Measurements from ENCODE around the gene LDLRAD4.

DNA sequence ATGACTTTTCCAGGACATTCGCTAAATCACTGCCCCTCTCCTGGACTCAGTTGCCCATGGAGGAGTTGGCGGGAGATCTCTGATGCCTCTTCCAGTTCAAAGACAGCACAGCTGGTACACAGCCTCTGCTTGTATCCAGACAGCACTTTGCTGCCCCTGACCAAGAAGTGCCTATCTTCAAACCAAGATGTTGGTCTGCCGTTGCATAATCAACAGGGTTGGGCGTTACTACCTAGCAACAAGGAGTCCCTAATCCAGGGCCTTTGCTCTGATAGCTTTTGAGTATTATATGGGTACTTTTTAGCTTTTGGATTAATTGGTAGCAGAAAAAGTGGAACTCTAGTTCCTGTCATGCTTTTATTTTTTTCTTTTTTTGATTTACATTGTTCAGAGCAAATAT is 341.2 kb downstream of the LDLRAD4 start:
- TF ChIP-seq, protein P1, sequence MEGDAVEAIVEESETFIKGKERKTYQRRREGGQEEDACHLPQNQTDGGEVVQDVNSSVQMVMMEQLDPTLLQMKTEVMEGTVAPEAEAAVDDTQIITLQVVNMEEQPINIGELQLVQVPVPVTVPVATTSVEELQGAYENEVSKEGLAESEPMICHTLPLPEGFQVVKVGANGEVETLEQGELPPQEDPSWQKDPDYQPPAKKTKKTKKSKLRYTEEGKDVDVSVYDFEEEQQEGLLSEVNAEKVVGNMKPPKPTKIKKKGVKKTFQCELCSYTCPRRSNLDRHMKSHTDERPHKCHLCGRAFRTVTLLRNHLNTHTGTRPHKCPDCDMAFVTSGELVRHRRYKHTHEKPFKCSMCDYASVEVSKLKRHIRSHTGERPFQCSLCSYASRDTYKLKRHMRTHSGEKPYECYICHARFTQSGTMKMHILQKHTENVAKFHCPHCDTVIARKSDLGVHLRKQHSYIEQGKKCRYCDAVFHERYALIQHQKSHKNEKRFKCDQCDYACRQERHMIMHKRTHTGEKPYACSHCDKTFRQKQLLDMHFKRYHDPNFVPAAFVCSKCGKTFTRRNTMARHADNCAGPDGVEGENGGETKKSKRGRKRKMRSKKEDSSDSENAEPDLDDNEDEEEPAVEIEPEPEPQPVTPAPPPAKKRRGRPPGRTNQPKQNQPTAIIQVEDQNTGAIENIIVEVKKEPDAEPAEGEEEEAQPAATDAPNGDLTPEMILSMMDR (conservative IDR thresholded peaks at IDR 0.05; ENCODE audit: low read depth, low read length) = no peak
- TF ChIP-seq EZH2 (IDR thresholded peaks at IDR 0.05; ENCODE audit: low read length, unreplicated experiment) = no peak
